ENCODE data around the gene MYH11. TPM values are rescaled to one million over a fixed set of nuclear protein-coding genes. Genes with fewer than 3 reads are reported as not detected.
"Not testable (repeated sequence)": the region's sequence is repeated elsewhere in the genome, so short reads cannot be mapped to it uniquely, and the experiment has no call there.

The MYH11 gene
- total and polyA plus RNA-seq, 8 donors: 47.3 to 208 (median 124) TPM

DNA sequence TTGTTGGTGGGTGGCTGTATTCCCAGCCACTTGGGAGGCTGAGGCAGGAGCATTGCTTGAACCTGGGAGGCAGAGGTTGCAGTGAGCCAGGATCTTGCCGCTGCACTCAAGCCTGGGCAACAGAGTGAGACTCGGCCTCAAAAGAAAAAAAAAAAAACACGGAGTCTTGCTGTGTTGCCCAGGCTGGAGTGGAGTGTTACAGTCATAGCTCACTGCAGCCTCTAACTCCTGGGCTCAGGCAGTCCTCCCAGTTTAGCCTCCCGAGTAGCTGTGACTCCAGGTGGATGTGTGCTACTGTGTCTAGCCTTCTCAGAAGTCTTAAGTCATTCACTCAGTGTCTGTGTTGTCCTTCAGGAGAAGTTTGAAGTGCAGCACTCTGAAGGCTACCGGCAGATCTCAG is 179.4 kb downstream of the MYH11 start:
- Histone ChIP-seq H3K9me3 (no peaks in the 10 kb centered on the region), H3K36me3 (peaks cover 0 to 41% of the 10 kb centered on the region in 2 donors), H3K27ac (no peak overlapping the region), H3K27me3 (no peaks in the 10 kb centered on the region), H3K4me3 (no peak overlapping the region), H3K4me1 (peaks cover 8 to 15% of the 10 kb centered on the region in 2 donors)
- TF ChIP-seq, protein P1, sequence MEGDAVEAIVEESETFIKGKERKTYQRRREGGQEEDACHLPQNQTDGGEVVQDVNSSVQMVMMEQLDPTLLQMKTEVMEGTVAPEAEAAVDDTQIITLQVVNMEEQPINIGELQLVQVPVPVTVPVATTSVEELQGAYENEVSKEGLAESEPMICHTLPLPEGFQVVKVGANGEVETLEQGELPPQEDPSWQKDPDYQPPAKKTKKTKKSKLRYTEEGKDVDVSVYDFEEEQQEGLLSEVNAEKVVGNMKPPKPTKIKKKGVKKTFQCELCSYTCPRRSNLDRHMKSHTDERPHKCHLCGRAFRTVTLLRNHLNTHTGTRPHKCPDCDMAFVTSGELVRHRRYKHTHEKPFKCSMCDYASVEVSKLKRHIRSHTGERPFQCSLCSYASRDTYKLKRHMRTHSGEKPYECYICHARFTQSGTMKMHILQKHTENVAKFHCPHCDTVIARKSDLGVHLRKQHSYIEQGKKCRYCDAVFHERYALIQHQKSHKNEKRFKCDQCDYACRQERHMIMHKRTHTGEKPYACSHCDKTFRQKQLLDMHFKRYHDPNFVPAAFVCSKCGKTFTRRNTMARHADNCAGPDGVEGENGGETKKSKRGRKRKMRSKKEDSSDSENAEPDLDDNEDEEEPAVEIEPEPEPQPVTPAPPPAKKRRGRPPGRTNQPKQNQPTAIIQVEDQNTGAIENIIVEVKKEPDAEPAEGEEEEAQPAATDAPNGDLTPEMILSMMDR (IDR thresholded peaks at IDR 0.05): no peak
- no peak for DNase-seq
- ATAC-seq: no peak
- intact Hi-C loops (cut with DNase I): no loop called here

DNA sequence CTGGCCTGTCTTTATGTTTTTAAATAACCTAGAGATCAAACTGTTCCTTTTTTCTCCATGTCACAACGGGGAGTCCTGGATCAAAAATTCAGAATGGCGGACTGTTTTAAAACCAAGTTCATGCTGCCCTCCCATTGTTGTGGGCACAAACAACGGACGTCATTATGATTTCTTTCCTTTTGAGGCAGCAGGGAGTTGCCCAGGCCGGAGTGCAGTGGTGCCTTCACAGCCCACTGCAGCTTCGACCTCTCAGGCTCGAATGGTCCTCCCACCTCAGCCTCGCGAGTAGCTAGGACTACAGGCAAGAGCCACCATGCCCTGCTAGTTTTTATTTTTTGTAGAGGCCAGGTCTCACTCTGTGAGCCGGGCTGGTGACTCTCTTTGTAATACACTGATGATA is 180.3 kb downstream of the MYH11 start:
- DNase-seq: no peak

DNA sequence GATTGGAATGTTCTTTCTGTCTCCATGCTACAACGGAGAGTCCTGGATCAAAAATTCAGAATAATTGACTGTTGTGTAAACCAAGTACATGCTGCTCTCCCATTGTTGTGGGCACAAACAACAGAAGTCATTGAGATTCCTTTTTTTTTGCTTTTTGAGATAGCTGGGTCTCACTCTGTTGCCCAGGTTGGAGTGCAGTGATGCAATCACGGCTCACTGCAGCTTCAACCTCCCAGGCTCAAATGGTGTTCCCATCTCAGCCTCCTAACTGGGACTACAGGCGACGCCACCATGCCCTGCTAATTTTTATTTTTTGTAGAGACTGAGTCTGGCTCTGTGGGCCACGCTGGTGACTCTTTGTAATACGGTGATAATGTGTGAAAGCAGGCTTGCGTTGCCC is 182.3 kb downstream of the MYH11 start:
- intact Hi-C loops (cut with DNase I): no loop called here
- H3K27ac ChIP-seq: peak overlapping the region in 1 of 2 donors; percentile 98
- H3K4me3 ChIP-seq: no peak overlapping the region
- H3K36me3 ChIP-seq: peaks cover 0 to 43% of the 10 kb centered on the region in 2 donors
- TF ChIP-seq, protein P1 (IDR thresholded peaks at IDR 0.05): no peak
- ATAC-seq (no peak), DNase-seq (no peak)
- H3K4me1 ChIP-seq: peaks cover 13 to 32% of the 10 kb centered on the region in 2 donors
- no peaks in the 10 kb centered on the region for H3K27me3 ChIP-seq
- no peaks in the 10 kb centered on the region for H3K9me3 ChIP-seq

More for the DNA sequence above, 180.3 kb downstream of the MYH11 start:
- peaks cover 0 to 41% of the 10 kb centered on the region in 2 donors for H3K36me3 ChIP-seq
- no peak for ATAC-seq
- H3K4me3 ChIP-seq: no peak overlapping the region
- no peaks in the 10 kb centered on the region for H3K9me3 ChIP-seq
- H3K27me3 ChIP-seq: no peaks in the 10 kb centered on the region
- H3K27ac ChIP-seq: no peak overlapping the region
- intact Hi-C loops (cut with DNase I): no loop called here
- H3K4me1 ChIP-seq: peaks cover 13 to 24% of the 10 kb centered on the region in 2 donors
- TF ChIP-seq, protein P1 (IDR thresholded peaks at IDR 0.05): no peak

DNA sequence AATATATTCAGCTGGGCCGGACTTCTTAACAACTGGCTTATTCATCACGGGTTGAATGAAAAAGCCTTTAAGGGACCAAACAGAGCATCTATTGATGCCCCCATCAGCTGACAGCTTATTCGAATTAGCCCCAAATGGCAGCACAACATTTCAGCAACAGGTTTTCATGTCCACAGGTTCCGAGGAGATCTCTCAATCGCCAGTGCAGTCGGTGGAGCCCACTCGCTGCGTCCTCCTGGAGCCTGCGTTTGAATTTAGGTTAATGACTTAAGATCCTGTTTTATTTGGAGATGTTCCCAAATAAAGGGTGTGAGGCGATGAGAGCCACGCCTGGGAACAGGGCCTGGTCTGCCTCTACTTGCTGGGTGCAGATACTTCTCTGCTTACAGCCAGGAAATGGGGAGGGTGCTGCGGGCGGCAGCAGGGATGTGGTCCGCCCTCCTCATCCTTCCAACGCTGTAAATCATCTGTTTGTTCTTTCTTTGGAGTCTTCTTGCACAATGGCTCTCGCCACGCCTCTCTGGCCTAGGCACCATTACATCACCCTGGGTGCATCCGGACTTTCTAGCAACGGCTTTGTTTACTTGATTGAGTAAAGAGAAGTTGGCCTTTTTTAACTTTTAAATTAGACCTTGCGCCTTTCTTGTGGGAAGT is 184.2 kb downstream of the MYH11 start:
- H3K27me3 ChIP-seq: no peaks in the 10 kb centered on the region
- no peaks in the 10 kb centered on the region for H3K9me3 ChIP-seq
- H3K36me3 ChIP-seq: peaks cover 0 to 43% of the 10 kb centered on the region in 2 donors
- peaks cover 13 to 32% of the 10 kb centered on the region in 2 donors for H3K4me1 ChIP-seq
- TF ChIP-seq, protein P1 (IDR thresholded peaks at IDR 0.05): no peak
- DNase-seq (peak; percentile 91 to 96 (median 92)), ATAC-seq (peak; percentile 95)
- intact Hi-C loops (cut with DNase I): no loop called here
- H3K27ac ChIP-seq: peak overlapping the region; percentile 91 to 98
- no peak overlapping the region for H3K4me3 ChIP-seq

DNA sequence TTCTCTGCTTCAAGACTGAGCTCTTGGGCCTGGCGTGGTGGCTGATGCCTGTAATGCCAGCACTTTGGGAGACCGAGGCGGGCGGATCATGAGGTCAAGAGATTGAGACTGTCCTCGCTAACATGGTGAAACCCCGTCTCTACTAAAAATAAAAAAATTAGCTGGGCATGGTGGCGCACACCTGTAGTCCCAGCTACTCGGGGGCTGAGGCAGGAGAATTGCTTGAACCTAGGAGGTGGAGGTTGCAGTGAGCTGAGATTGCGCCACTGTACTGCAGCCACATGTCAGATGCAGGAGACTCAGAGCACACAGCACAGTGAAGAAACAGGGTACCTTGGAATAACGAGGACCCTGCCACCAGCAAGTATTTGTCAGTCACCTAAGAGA is 184.7 kb downstream of the MYH11 start:
- peaks cover 13 to 32% of the 10 kb centered on the region in 2 donors for H3K4me1 ChIP-seq
- H3K4me3 ChIP-seq; DNase-seq; intact Hi-C loops (cut with DNase I); H3K27me3 ChIP-seq; H3K9me3 ChIP-seq: not testable (repeated sequence)
- peak overlapping the region; percentile 91 to 98 for H3K27ac ChIP-seq
- peak; percentile 3 for ATAC-seq
- H3K36me3 ChIP-seq: peaks cover 0 to 43% of the 10 kb centered on the region in 2 donors
